H1 (cell line): ENCODE measurements around the gene CGAS. TPM values are rescaled to one million over a fixed set of nuclear protein-coding genes. Genes with fewer than 3 reads are reported as not detected.

Experiments used
- CTCF ChIA-PET: fragments of 300-600 bp; sonication (Branson Sonifier 250); formaldehyde crosslinking; loops from one replicate; lab custom pipeline; 2021; ENCODE audit not compliant: partially characterized antibody; lab: Charles Lee
- POLR2A ChIA-PET: fragments of 300-600 bp; sonication (Branson Sonifier 250); formaldehyde crosslinking; loops from one replicate; lab custom pipeline; 2021; ENCODE audit warnings: inconsistent platforms; ENCODE audit not compliant: partially characterized antibody; lab: Charles Lee
- DNase-seq, 2 experiments: peaks; one replicate each; pipeline versions ENCODE4 v3.0.0 to v3.0.0-alpha.2; 2010 to 2022; ENCODE audit warnings: low spot score in 2 of 2, low read depth in 1 of 2, mixed read lengths in 1 of 2
- FAIRE-seq: peaks from 2 replicates; lab custom pipeline; 2011; peaks lifted over from hg19 to GRCh38; lab: Jason Lieb, UNC
- H2AFZ ChIP-seq: 2 replicates; pipeline ENCODE4 v1.8.1; 2012; ENCODE audit warnings: low read length, inconsistent platforms
- H2AK5ac ChIP-seq: 2 replicates; pipeline ENCODE4 v1.6.1; 2013; ENCODE audit warnings: low read depth, low read length
- H2BK120ac ChIP-seq: replicated peaks from 2 replicates; pipeline ENCODE3; 2013; ENCODE audit warnings: low read depth, low read length, inconsistent platforms
- H2BK12ac ChIP-seq: 2 replicates; pipeline ENCODE4 v1.6.1; 2013; ENCODE audit warnings: low read depth, low read length
- H2BK15ac ChIP-seq: 2 replicates; pipeline ENCODE4 v1.6.1; 2013; ENCODE audit warnings: low read length
- H2BK20ac ChIP-seq: 2 replicates; pipeline ENCODE4 v1.6.1; 2013; ENCODE audit warnings: low read length
- H2BK5ac ChIP-seq: 2 replicates; pipeline ENCODE4 v1.6.1; 2013; ENCODE audit warnings: low read depth, low read length
- H3K14ac ChIP-seq: 2 replicates; pipeline ENCODE4 v1.6.1; 2013; ENCODE audit warnings: inconsistent platforms; ENCODE audit not compliant: insufficient read length
- H3K18ac ChIP-seq: 2 replicates; pipeline ENCODE4 v1.6.1; 2013; ENCODE audit warnings: low read length; ENCODE audit errors: extremely low read depth
- H3K23ac ChIP-seq: 2 replicates; pipeline ENCODE4 v1.6.1; 2013; ENCODE audit warnings: inconsistent platforms; ENCODE audit not compliant: insufficient read length
- H3K23me2 ChIP-seq: 2 replicates; pipeline ENCODE4 v1.6.1; 2013; ENCODE audit warnings: low read depth, low read length
- H3K27ac ChIP-seq: 2 replicates; pipeline ENCODE4 v1.6.1; 2011; ENCODE audit warnings: low read depth, low read length, inconsistent platforms
- H3K27me3 ChIP-seq, 4 experiments: replicated peaks in 1 of 4; 1 replicate in 1 of 4; 2 replicates in 3 of 4; pipeline versions ENCODE4 v1.6.1 to v1.8.1; 2011 to 2013; ENCODE audit warnings: low read length in 3 of 4, mild to moderate bottlenecking in 3 of 4, inconsistent platforms in 2 of 4, mixed read lengths in 2 of 4, moderate library complexity in 1 of 4; ENCODE audit not compliant: control insufficient read depth in 3 of 4, insufficient read depth in 3 of 4; ENCODE audit errors: extremely low read depth in 1 of 4
- H3K36me3 ChIP-seq, 4 experiments: 2 replicates each; pipeline versions ENCODE4 v1.6.1 to v1.8.1; 2011 to 2013; ENCODE audit warnings: mild to moderate bottlenecking in 4 of 4, low read length in 3 of 4, moderate library complexity in 2 of 4, control low read depth in 1 of 4, inconsistent platforms in 1 of 4; ENCODE audit not compliant: insufficient read depth in 4 of 4, control insufficient read depth in 2 of 4
- H3K4ac ChIP-seq: replicated peaks from 2 replicates; pipeline ENCODE3; 2013; ENCODE audit warnings: low read length, low read depth, mixed read lengths, inconsistent platforms; ENCODE audit not compliant: insufficient read length
- H3K4me1 ChIP-seq, 4 experiments: replicated peaks in 1 of 4; 1 replicate in 1 of 4; 2 replicates in 3 of 4; pipeline versions ENCODE4 v1.6.1 to v1.8.1; 2011 to 2013; ENCODE audit warnings: low read length in 3 of 4, inconsistent platforms in 2 of 4, mixed read lengths in 1 of 4; ENCODE audit not compliant: insufficient read depth in 4 of 4, control insufficient read depth in 3 of 4
- H3K4me2 ChIP-seq, 2 experiments: 2 replicates each; pipeline versions ENCODE4 v1.6.1 to v1.8.1; 2011 to 2013; ENCODE audit warnings: low read depth in 2 of 2, low read length in 2 of 2, control low read depth in 1 of 2, inconsistent platforms in 1 of 2, mild to moderate bottlenecking in 1 of 2; ENCODE audit not compliant: insufficient read depth in 1 of 2
- H3K4me3 ChIP-seq, 4 experiments: fragments of 200-600, 300-600 bp in 1 of 4; sonication (generic), shearing (Covaris generic), sonication (Bioruptor Twin) in 1 of 4; 2 replicates each; pipeline versions ENCODE4 v1.5.1 to v1.8.1; 2011 to 2016; ENCODE audit warnings: low read length in 4 of 4, low read depth in 3 of 4, control low read depth in 2 of 4, inconsistent platforms in 2 of 4, mild to moderate bottlenecking in 2 of 4, mixed read lengths in 1 of 4, moderate library complexity in 1 of 4; ENCODE audit not compliant: insufficient read depth in 2 of 4; ENCODE audit errors: extremely low read depth in 1 of 4
- H3K56ac ChIP-seq: replicated peaks from 2 replicates; pipeline ENCODE3; 2013; ENCODE audit warnings: low read depth, mild to moderate bottlenecking, mixed read lengths, low read length, inconsistent platforms; ENCODE audit not compliant: insufficient read length
- H3K79me1 ChIP-seq: 2 replicates; pipeline ENCODE4 v1.6.1; 2013; ENCODE audit warnings: low read depth, low read length, control low read depth
- H3K79me2 ChIP-seq, 2 experiments: 2 replicates each; pipeline versions ENCODE4 v1.6.1 to v1.8.1; 2012 to 2013; ENCODE audit warnings: low read length in 2 of 2, mild to moderate bottlenecking in 2 of 2, inconsistent platforms in 1 of 2; ENCODE audit not compliant: insufficient read depth in 2 of 2, control insufficient read depth in 1 of 2
- H3K9ac ChIP-seq, 4 experiments: replicated peaks in 1 of 4; 1 replicate in 1 of 4; 2 replicates in 3 of 4; pipeline versions ENCODE4 v1.6.1 to v1.8.1; 2011 to 2013; ENCODE audit warnings: low read depth in 3 of 4, low read length in 3 of 4, control low read depth in 2 of 4, mild to moderate bottlenecking in 2 of 4, moderate library complexity in 2 of 4, inconsistent platforms in 1 of 4; ENCODE audit errors: extremely low read depth in 1 of 4
- H3K9me3 ChIP-seq, 2 experiments: 2 replicates each; pipeline versions ENCODE4 v1.6.1 to v1.8.1; 2012 to 2013; ENCODE audit warnings: mild to moderate bottlenecking in 2 of 2, moderate library complexity in 2 of 2, control low read depth in 1 of 2, inconsistent platforms in 1 of 2, low read depth in 1 of 2, low read length in 1 of 2, mixed read lengths in 1 of 2; ENCODE audit not compliant: insufficient read depth in 2 of 2
- H4K20me1 ChIP-seq, 2 experiments: replicated peaks in 1 of 2; 2 replicates each; pipeline versions ENCODE3 to v1.8.1; 2011 to 2013; ENCODE audit warnings: inconsistent platforms in 2 of 2, low read length in 2 of 2, mild to moderate bottlenecking in 1 of 2; ENCODE audit not compliant: insufficient read depth in 2 of 2, control insufficient read depth in 1 of 2
- H4K5ac ChIP-seq: 2 replicates; pipeline ENCODE4 v1.6.1; 2013; ENCODE audit warnings: low read length, low read depth, mixed read lengths, inconsistent platforms; ENCODE audit not compliant: insufficient read length
- H4K8ac ChIP-seq: 2 replicates; pipeline ENCODE4 v1.8.0; 2013; ENCODE audit warnings: mild to moderate bottlenecking, moderate library complexity, low read length, inconsistent platforms; ENCODE audit not compliant: insufficient read depth; ENCODE audit errors: extremely low read depth
- H4K91ac ChIP-seq: replicated peaks from 2 replicates; pipeline ENCODE3; 2013; ENCODE audit warnings: low read length, mixed read lengths, inconsistent platforms; ENCODE audit not compliant: insufficient read length
- CBX8 ChIP-seq: fragments of 300-800, 300-1000 bp; sonication (generic); IDR thresholded peaks from 2 replicates; pipeline ENCODE4 v1.7.1; 2016; ENCODE audit warnings: low read depth, low read length, borderline replicate concordance
- CHD2 ChIP-seq: IDR thresholded peaks from 2 replicates; pipeline ENCODE4 v1.6.1; 2012; ENCODE audit warnings: low read length, improper control_type of control experiment
- GTF2F1 ChIP-seq: IDR thresholded peaks from 2 replicates; pipeline ENCODE4 v1.6.1; 2012; ENCODE audit warnings: low read depth, low read length, improper control_type of control experiment, borderline replicate concordance
- HDAC2 ChIP-seq, 2 experiments: fragments of 300-600 bp in 1 of 2; sonication (generic) in 1 of 2; IDR thresholded peaks; 2 replicates each; pipeline ENCODE4 v1.6.1; 2011 to 2012; ENCODE audit warnings: low read depth in 2 of 2, low read length in 2 of 2, mild to moderate bottlenecking in 2 of 2, moderate library complexity in 2 of 2, borderline replicate concordance in 1 of 2, inconsistent platforms in 1 of 2
- RFX5 ChIP-seq: IDR thresholded peaks from 2 replicates; pipeline ENCODE4 v1.6.1; 2011; ENCODE audit warnings: low read depth, low read length, improper control_type of control experiment, borderline replicate concordance
- RNF2 ChIP-seq: fragments of 200-900, 300-1000 bp; sonication (generic); IDR thresholded peaks from 2 replicates; pipeline ENCODE4 v1.7.1; 2016; ENCODE audit warnings: borderline replicate concordance, low read depth, mild to moderate bottlenecking, antibody characterized with exemption, low read length; ENCODE audit not compliant: poor library complexity, severe bottlenecking; ENCODE audit errors: missing control alignments
- RXRA ChIP-seq: IDR thresholded peaks from 2 replicates; pipeline ENCODE4 v1.6.1; 2011; ENCODE audit warnings: low read depth, mild to moderate bottlenecking, low read length, moderate library complexity; ENCODE audit not compliant: insufficient read depth
- SIN3A ChIP-seq, 2 experiments: IDR thresholded peaks in 1 of 2; conservative IDR thresholded peaks in 1 of 2; 2 replicates each; pipeline ENCODE4 v1.6.1; 2011 to 2012; ENCODE audit warnings: low read length in 2 of 2, improper control_type of control experiment in 1 of 2, low read depth in 1 of 2, mild to moderate bottlenecking in 1 of 2
- TAF1 ChIP-seq: IDR thresholded peaks from 2 replicates; pipeline ENCODE4 v1.6.1; 2011; ENCODE audit warnings: mild to moderate bottlenecking, low read depth, low read length
- TAF7 ChIP-seq: optimal IDR thresholded peaks from 2 replicates; pipeline ENCODE3; 2011; ENCODE audit warnings: low read depth, mild to moderate bottlenecking, inconsistent platforms, low read length, moderate library complexity, borderline replicate concordance
- WGBS, 2 experiments: shearing (Covaris generic) in 1 of 2; methylation state at CpG; one replicate each; pipeline versions ENCODE4 v1.1.6 to v1.1.7; 2013 to 2015; ENCODE audit warnings: low lambda C conversion rate in 2 of 2, mixed read lengths in 2 of 2, inconsistent platforms in 1 of 2, low coverage in 1 of 2, missing lambda C conversion rate in 1 of 2; ENCODE audit not compliant: insufficient replicate concordance in 2 of 2, insufficient coverage in 1 of 2, insufficient read length in 1 of 2; ENCODE audit errors: extremely low coverage in 1 of 2, missing lambda C conversion rate in 1 of 2; 5-methylcytosine and 5-hydroxymethylcytosine counted together
- polyA plus RNA-seq, 7 experiments: library from polyadenylated mRNA; depleted of rRNA in 3 of 7; stranded (reverse) in 5 of 7; unstranded in 2 of 7; fragments of >200 nt in 5 of 7; fragments of 200-250 nt in 2 of 7; gene quantifications; 1 replicate in 5 of 7; 2 replicates in 1 of 7; 4 replicates in 1 of 7; pipeline versions ENCODE4 v1.2.1 to v1.2.3, GENCODE V29; 2011 to 2013; ENCODE audit warnings: missing spikeins in 2 of 7, mixed read lengths in 2 of 7
- total RNA-seq: library from RNA; stranded (reverse); fragmentation: NEBNext Ultra II Directional; extraction: Animal tissue kit (Norgen Biotek cat#: 25700); gene quantifications from 2 replicates; pipeline ENCODE4 v1.2.1, GENCODE V29; 2021

CGAS gene
- total and polyA plus RNA-seq, 2 of the 8 experiments (the other 6 are each of a cell fraction or from before 2014, with no cell fraction given) = 2.1 to 6.3 TPM

GRCh38 chr6:73435236-73435635 lies 16.9 kb downstream of the CGAS start:
- no peak for DNase-seq
- no peak overlapping the region for H2BK15ac ChIP-seq
- H3K18ac ChIP-seq = no peak overlapping the region
- no peak overlapping the region for H3K27ac ChIP-seq
- no peak overlapping the region for H3K56ac ChIP-seq
- H3K27me3 ChIP-seq = no peaks in the 10 kb centered on the region
- no peak overlapping the region for H3K4ac ChIP-seq
- H2BK120ac ChIP-seq = no peak overlapping the region
- no peak overlapping the region for H2AFZ ChIP-seq
- H4K8ac ChIP-seq = no peak overlapping the region
- no peak overlapping the region for H2AK5ac ChIP-seq
- H3K23ac ChIP-seq = no peak overlapping the region
- H4K20me1 ChIP-seq = no peaks in the 10 kb centered on the region
- no peaks in the 10 kb centered on the region for H3K79me2 ChIP-seq
- CTCF ChIA-PET = interaction anchor here (0.6 kb wide), 1 partner anchor 1435 kb away, joined by 3 read pairs; no protein-coding TSS in a partner anchor
- H4K91ac ChIP-seq = no peak overlapping the region
- H3K4me2 ChIP-seq = no peak overlapping the region
- no peaks in the 10 kb centered on the region for H3K79me1 ChIP-seq
- H4K5ac ChIP-seq = no peak overlapping the region
- H3K4me3 ChIP-seq = no peak overlapping the region
- POLR2A ChIA-PET = no interaction called here
- no peak overlapping the region for H3K14ac ChIP-seq
- H3K23me2 ChIP-seq = no peaks in the 10 kb centered on the region
- TF ChIP-seq CHD2 (no peak), HDAC2 (IDR thresholded peaks at IDR 0.05; ENCODE audit: borderline replicate concordance in 1 of 2, low read depth in 2 of 2, low read length in 2 of 2) (no peak), RFX5 (no peak), RNF2 (no peak), TAF1 (no peak), SIN3A (conservative IDR thresholded peaks at IDR 0.05 in 1 of 2, IDR thresholded peaks at IDR 0.05 in 1 of 2; ENCODE audit: low read depth in 1 of 2, low read length in 2 of 2) (no peak), RXRA (no peak), TAF7 (no peak), CBX8 (no peak), GTF2F1 (no peak)
- TF ChIP-seq, all 59 proteins: peak for 0
- WGBS, 2 experiments = 85% methylated on average over 3 of the region's 3 CpGs; no CpG with 5 or more reads in 1 of the 2 experiments
- H3K36me3 ChIP-seq = peaks cover 0 to 2% (median 0%) of the 10 kb centered on the region in 4 experiments; a peak in 3 of 8 replicates
- H2BK5ac ChIP-seq = no peak overlapping the region
- H2BK20ac ChIP-seq = no peak overlapping the region
- H3K9me3 ChIP-seq = no peaks in the 10 kb centered on the region
- no peak overlapping the region for H2BK12ac ChIP-seq
- no peak for FAIRE-seq
- no peaks in the 10 kb centered on the region for H3K4me1 ChIP-seq
- no peak overlapping the region for H3K9ac ChIP-seq
